NOMO-1 (cell line): ENCODE measurements around the gene LRRC53.
A peak's percentile ranks its signal among the peaks of the same experiment; 100 is the strongest.

Source experiments
- DNase-seq, 2 experiments: peaks; one replicate each; lab custom pipeline; 2025; ENCODE audit not compliant: unreplicated experiment in 2 of 2; lab: John Stamatoyannopoulos, UW

Gene LRRC53

DNA sequence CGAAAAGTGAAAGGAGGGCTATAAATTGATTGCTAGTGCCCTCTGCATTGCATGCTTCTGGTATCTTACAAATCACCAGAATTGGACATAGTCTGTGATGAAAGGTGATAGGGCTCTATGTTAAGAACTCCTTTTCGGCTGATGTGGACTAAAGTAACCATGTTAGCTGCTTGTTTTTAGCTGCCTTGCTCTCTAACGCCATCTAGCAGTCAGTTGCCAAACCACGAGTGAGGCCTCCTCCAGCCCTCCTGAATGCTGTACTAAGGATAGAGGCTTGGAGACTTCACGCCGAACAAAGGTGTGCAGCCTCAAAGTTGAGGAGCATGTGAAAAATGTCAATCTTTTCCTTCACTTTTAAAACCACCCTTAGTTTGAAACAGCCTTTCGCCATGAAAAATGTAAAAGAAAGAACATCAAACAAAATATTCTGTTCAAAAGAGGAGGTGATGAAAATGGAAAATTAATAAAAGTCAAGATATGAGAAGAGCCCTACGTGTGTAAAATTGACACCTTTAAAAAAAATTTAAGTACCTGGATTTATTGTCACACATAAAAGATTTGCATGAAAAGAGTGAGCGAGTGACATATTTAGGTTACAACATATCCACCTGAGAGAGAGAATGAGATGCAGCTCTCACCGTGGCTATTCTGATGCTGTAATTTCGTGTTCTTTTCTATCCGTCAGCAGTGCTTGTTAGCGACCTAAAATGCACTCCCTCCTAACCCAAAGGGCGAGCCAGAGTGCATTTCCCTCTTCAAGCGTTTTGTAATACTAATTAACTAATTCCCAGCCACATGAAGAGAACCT is 8.1 kb downstream of the LRRC53 start:
- DNase-seq = peak in 1 of 2 experiments; percentile 17

DNA sequence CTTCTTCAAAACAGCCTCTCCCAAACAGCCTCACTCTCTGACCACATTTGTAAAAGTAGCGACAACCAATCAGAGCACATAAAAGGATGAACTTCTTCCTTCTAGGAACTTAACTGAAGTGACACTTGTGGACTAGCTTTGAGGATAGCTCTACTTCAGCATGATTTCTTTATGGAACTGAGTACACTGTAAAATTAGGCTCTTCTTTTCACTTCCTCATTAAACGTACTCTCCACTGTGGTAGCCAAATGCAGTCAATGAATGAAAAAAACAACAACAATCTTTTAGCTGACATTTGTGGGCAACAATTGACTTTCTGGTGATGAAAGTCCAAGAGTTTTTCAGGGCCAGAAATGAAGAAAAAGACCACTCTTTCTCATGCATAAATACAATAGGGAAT is 9.6 kb downstream of the LRRC53 start:
- no peak for DNase-seq

DNA sequence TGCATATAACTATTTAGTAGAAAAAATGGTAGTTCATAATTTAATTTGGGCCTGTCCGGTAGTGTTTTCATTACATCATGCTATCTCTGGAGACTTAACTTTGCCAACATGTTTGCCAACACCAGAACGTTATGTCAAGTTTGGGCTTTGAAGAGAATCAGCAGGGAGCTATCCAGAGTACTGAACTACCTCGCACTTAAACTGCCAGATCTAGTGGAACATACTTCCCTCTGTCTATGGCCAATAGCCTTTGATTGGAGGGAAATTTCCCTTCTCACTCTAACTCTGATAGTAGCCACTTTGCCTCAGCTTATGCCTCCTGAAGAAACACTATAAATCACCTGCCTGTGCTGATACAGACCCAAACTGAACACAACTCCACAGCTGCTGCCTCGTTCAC is 10.0 kb downstream of the LRRC53 start:
- DNase-seq = peak in 1 of 2 experiments; percentile 3

DNA sequence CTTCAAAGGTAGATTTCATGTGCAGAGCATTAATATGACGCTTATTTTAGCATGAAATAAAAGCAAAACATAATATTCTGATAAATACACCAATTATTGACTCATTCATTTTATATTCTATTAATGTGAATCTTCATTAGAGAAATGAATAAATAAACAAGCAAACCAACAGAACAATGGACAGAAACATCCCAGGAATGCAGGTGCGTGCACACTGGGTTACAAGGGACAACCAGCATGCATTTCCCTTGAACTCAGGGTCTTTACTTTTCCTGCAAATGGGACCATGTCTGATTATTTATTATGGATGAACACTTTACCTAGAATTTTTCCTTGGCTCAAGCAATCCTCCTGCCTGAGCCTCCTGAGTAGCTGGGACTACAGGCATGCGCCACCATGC is 13.5 kb downstream of the LRRC53 start:
- no peak for DNase-seq

DNA sequence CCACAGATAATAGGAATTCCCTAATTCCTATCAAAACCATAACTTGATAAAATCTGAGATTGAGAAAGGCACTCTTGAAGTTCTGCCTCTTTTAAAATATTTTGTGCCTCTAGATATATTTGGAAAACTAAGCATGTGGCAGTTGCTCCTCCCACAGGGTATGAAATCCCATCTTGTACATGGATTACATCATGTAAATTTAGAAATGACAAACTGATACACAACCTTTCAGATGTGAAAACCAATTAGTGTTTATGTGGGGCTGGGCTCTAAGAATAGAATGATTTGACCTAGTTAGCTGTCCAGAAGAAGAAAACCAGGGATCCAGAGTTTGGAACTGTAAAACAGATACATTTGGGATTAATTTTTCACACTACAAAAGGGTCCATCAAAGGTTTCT is 15.7 kb downstream of the LRRC53 start:
- DNase-seq = no peak

DNA sequence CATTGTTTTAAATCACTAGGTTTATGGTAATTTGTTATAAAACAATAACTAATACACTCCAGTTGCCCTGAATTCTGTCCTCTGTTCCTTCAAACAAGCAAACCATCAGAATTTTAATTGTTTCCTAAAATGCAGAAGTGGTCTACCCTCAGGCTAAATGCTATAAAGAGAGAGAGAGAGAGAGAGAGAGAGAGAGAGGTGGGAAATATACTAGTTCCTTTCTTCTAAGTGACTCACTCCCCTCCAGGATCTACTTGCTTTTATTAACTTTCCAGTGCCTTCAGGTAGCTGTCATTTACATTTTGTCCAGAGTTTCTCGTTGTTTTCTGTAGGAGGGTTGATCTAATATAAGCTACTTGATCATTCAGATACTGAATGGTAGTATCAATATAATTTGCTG is 26.4 kb downstream of the LRRC53 start:
- DNase-seq = no peak

DNA sequence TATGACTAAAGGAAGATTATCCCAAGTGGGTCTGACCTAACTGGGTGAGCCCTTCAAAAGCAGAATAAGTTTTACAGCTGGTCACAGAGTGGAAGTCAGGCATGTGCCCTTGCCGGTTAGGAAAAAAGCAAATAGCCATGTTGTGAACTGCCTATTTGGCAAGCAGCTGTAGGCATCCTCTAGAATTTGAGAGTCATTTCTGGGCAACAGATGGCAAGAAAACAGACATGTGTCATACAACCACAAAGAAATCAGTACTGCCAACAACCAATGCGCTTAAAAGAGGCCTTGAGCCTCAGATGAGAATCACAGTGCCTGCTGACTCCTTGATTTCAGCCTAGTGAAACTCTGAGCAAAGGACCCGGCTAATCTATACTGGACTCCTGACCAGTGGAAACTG is 26.8 kb downstream of the LRRC53 start:
- no peak for DNase-seq

DNA sequence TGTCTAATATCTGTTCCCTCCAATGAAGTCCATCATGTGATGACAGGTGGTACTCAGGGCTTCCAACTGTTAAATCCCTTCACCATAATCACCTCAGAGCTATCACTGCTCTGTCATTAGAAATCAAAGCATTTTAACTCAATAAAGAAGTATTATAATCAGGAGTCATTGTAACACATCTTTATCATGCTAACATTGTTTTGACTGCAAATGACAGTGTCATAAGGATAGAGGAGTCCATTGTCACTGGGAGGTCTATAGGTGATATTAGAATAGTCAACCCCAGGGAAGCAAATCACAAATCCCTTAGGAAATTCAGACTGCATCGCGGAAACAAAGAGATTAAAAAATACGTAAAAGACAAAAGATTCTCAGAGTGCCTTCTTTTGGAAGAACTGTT is 30.8 kb downstream of the LRRC53 start:
- DNase-seq = no peak

DNA sequence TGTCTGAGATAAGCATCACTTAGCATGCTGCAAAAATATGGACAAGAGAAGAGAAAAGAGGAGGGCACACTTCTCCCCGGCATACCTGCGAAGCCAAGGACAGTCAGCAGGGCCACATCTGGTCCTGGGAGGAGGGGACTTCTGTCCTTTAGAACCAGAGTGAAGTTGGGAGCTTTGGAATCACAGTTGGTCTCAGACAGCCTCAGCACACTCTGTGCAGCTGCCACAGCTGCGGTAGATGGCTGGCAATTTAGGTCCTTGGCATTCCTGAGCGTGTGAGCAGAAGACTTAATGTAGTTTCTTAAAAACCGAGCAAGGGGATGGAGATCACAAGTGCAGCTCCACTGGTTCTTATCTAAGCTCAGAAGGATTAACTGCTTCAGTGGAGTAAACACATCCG is 32.3 kb downstream of the LRRC53 start:
- DNase-seq = no peak

DNA sequence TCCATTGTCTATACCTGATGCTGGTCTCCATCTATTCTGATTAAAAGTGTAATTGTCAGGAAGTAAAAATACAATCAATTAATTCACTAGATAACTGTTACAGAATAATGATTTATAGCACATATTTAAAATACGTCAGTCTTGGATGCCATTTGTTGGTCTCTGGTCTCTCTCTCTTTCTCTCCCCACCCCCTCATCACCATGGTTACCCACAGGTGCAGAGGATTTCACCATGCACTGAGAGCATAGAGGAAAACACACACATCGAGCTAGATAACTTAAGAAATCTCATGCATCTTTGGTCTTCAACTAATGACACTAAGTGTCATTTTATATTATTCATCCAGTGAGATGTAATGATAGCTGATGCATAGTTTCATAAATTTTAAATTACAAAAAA is 33.4 kb downstream of the LRRC53 start:
- DNase-seq = no peak

DNA sequence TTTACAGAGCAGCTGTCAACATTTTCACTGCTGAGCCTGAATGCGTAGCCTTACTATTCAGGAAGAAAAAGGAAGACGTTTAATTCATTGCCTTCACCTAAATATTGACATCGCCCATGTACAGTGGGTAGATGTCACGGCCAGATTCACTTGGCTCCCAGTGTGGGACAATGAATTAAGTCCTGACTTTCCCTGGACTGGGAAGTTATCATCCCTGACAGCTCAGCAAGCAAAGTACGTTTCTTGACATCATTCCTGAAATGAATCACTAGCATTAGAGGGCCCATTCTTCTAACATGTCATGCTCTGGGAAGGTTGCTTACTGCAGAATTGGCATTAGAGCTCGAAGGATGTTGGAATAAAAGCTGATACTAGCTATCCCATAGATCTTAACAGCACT is 37.8 kb downstream of the LRRC53 start:
- no peak for DNase-seq

DNA sequence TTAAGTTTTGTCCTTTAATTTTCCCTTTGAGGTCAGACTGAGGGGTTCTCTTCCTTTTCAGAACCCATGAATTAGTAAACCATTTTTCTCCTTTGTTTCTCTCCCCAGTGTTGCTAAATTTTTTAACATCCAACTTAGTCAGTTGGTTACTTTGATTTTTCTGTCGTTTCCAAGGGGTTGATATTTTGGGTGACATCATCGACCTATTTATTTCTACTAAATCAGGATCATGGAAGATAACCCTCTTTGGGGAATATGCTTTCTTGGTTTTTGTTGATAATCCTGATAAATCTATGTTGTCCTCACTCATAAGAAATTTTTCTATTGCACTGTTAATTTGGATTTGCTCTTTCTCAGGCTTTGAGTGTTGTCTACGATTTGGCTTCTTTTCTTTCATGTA is 40.9 kb downstream of the LRRC53 start:
- DNase-seq = no peak

DNA sequence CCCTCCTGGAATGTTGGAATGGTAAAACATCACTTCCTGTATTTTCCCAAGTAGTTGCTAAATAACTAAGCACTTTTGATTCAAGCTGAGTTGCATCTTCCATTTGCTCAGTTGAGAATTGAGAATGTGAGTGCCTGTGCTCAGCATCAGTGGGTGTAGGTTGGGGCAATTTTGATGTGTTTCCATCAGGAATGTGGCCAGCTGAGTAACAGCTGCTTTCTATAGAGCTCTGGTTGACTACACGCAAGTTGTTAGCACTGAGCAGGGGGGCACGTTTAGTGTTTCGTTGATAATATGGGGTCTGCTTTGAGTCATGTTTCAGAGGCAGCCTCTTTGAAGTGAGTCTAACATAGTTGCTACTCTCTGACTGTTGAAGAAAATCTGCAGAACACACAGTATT is 41.5 kb downstream of the LRRC53 start:
- no peak for DNase-seq

DNA sequence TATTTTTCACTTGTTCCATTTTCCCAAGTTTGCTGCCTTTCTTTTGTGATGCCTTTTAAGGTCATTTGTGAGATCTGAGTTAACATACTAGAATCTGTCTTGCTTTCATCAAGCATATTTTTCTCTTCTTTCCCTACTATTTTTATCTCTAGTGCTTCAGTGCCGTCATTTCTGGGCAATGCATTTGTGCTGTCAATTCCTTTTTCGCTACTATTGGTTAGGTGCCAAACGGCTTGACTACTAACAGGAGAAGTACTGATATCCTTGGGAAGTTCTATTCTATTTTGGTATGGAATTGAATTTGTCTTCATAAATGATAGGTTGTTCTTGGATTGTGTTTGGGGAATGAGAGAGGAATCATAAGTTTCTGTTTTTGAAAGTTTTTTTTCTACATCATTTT is 42.2 kb downstream of the LRRC53 start:
- DNase-seq = no peak

DNA sequence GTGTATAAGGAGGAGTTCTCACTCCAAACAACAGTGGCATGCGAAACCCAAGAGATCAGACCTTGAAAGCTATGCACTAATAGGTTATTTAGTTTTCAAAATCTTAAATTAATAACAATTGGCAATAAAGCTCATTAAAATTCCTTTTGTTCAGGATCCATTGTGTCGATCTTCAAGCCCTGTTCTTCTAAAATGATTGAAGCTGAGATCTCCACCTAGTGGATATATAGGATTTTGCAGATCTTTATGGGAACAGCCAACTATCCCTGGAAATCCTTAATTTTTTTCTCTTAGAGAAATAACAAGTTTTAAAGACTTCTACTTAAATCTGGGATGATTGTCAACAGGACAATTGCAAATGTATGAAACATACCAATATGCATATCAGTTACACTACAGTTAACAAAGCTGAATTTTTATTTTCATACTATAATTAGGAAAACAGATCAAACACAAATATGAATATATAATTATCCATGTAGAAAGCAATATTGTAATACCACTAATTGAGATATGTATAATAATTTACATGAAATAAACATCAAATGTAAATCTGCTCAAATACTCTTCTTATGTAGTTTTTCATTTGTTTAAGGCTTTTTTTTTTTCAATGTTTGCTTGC is 43.3 kb downstream of the LRRC53 start:
- DNase-seq = peak in 1 of 2 experiments; percentile 4

DNA sequence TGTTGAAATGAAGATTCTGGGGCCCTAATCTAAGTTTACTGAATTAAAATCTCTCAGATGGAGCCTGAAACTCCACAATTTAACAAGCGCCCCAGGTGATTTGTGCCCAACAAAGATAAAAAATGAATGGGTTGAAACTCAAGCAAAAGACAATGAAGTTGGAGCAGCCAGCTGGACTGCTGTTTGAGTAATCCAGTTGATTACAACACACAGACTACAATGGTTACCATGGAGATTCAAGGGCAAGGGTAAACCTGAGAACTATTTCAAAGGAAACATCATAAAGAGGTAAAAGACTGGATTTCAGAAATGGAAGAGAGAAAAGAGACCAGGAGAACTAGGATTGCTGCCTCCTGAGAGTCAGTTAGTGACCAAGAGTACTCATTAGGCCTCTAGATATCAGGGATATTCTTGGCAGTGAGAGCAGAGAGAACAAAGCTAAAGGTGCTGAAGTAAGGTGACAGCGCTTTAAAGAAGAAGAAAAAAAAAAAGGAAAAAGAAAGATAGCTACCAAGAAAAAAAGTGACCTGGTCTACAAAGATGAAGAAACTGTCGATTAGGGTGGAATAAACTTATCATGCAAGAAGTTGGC is 44.5 kb downstream of the LRRC53 start:
- DNase-seq = no peak

DNA sequence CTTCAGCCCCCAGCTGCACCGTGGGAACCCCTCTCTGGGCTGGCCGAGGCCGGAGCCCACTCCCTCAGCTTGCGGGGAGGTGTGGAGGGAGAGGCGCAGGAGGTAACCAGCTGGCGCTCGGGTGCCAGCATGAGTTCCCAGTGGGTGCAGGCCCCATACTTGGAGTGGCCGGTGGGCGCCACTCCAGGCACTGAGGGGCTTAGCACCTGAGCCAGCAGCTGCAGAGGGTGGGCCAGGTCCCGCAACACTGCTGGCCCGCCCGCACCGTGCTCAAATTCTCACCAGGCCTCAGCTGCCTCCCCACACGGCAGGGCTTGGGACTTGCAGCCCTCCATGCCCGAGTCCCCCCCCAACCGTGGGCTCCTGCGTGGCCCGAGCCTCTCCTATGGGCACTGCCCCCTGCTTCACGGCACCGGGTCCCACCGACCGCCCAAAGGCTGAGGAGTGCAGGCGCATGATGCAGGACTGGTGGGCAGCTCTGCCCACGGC is 47.2 kb downstream of the LRRC53 start:
- DNase-seq = no peak

DNA sequence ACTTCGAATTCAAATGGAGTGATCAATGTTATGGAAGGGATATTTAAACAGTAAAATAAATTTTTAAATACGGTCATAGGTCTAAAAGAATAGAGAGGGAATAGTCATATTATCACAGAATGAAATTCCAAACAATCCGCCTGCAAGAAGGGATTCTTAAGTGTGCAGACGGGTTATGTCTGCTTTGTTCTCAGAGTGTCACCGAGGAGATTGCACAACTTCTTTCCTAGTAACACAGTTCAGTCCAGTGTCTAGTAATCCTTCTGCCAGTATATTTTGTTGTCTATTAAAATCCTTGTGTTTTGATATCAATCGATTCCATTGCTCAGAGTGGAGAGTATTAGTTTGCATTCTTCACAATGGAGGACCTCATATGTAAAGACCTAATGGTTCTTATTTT is 48.4 kb downstream of the LRRC53 start:
- no peak for DNase-seq

DNA sequence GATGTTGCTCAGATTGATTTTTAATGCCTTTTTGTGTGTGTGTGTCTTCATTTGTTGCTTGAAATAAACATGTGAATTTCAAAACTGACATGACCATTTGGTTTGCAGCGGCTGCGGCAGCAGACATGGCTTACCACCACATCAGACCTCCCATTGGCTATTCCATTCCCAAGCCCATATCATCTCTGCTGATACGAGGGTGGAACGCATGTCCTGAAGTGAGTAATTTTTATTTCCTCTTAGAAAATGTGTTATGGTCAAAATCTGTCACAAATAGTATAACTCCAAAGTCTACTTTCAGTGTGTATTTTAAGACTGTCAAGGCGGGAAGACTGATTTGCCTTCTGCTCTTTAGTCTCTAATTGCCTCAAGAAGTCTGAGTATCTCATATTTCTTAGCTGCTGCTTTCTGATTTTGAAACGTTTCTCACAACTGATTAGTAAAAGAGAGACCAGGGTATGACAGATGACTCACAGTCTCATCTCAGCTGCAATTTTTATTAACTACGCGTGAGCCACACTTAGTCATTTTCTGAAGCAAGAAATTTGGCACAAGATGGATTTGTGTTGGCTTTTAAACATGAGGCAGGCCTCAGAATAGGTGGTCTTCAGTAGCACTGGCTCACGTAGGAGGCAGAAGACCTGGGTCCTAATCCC is 49.0 kb downstream of the LRRC53 start:
- peak in 1 of 2 experiments; percentile 0 for DNase-seq

DNA sequence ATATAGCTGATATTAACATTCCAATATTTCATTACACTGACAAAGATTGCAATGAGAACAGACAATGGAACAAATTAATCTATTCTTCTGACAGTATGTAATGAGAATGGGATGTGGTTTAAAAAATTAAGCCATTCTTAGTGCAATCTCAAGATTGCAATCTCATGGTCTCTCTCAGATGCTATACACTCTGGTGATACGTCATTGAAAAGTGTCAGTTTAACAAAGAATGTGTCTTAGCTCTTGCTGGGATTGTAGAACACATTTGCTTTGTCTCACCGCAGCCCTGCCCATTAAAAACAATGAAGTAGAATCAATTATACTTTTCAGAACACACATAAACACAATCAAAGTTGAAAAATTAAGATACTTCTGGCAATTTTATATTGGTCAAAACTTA is 55.2 kb downstream of the LRRC53 start:
- no peak for DNase-seq

DNA sequence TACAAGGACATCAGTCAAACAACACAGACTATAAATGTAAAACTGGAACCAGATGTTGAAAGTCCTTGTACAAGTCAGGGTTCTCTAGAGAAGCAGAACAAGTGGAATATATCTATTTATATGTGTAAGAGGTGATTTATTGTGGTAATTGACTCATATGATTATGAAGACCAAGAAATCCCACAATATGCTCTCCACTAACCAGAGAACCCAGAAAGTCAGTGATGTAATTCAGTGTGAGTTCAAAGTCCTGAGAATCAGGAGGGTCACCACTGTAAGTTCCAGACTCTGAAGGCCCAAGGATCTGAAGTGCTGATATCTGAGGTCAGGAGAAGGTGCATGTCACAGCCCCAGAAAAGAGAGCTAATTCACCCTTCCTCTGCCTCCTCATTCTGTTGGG is 57.0 kb downstream of the LRRC53 start:
- no peak for DNase-seq

DNA sequence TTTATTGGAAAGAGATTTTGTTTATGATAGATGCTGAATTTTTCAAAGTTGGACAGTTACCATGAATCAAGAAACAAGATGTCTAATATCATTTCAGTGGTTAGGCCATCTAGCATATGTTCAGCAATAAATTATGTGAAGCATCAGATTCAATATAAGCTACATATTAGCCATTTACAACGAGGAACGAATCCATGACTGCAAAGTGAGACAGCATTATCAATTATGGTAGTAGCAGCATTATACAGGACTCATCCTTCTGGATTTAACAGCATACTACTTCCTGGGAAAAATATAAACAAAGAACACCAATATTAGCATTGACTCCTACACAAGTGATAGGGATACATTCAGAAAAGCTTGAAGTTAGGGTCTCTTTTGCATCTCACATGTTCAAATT is 59.1 kb downstream of the LRRC53 start:
- DNase-seq = no peak
